Neuronal stem cell (in vitro differentiated cells): ENCODE measurements around the gene CDY1. TPM values are rescaled to one million over a fixed set of nuclear protein-coding genes. Genes with fewer than 3 reads are reported as not detected.
"Not testable (repeated sequence)": the region's sequence is repeated elsewhere in the genome, so short reads cannot be mapped to it uniquely, and the experiment has no call there.

ENCODE experiments used
- DNase-seq: peaks from one replicate; pipeline ENCODE4 v3.0.0-alpha.2; 2013; ENCODE audit warnings: low spot score
- H2AFZ ChIP-seq: one replicate; pipeline ENCODE4 v1.6.1; 2013; ENCODE audit warnings: mild to moderate bottlenecking, low read length, inconsistent platforms
- H2AK5ac ChIP-seq: 2 replicates; pipeline ENCODE4 v1.6.1; 2013; ENCODE audit warnings: low read depth, mild to moderate bottlenecking, inconsistent platforms, low read length, moderate library complexity, mixed read lengths
- H2BK120ac ChIP-seq: 2 replicates; pipeline ENCODE4 v1.6.1; 2013; ENCODE audit warnings: low read depth, mild to moderate bottlenecking, inconsistent platforms, low read length, moderate library complexity, mixed read lengths
- H2BK12ac ChIP-seq: one replicate; pipeline ENCODE4 v1.6.1; 2013; ENCODE audit warnings: low read length, inconsistent platforms
- H2BK15ac ChIP-seq: 2 replicates; pipeline ENCODE4 v1.6.1; 2013; ENCODE audit warnings: mild to moderate bottlenecking, low read length, inconsistent platforms, mixed read lengths
- H2BK5ac ChIP-seq: one replicate; pipeline ENCODE4 v1.6.1; 2013; ENCODE audit warnings: inconsistent platforms, mild to moderate bottlenecking, low read length, moderate library complexity
- H3K14ac ChIP-seq: one replicate; pipeline ENCODE4 v1.6.1; 2013; ENCODE audit warnings: low read length, inconsistent platforms
- H3K18ac ChIP-seq: 2 replicates; pipeline ENCODE4 v1.6.1; 2013; ENCODE audit warnings: low read length, inconsistent platforms
- H3K23ac ChIP-seq: 2 replicates; pipeline ENCODE4 v1.6.1; 2013; ENCODE audit warnings: low read depth, mild to moderate bottlenecking, mixed read lengths, low read length, inconsistent platforms; ENCODE audit not compliant: poor library complexity
- H3K27ac ChIP-seq: replicated peaks from 3 replicates; pipeline ENCODE4 v1.5.1; 2013; ENCODE audit warnings: low read length, inconsistent platforms
- H3K27me3 ChIP-seq, 3 experiments: 2 replicates each; pipeline ENCODE4 v1.6.1; 2013; ENCODE audit warnings: low read length in 3 of 3, mild to moderate bottlenecking in 2 of 3, inconsistent platforms in 1 of 3, low read depth in 1 of 3, mixed read lengths in 1 of 3, moderate library complexity in 1 of 3; ENCODE audit not compliant: control insufficient read depth in 3 of 3, insufficient read depth in 3 of 3
- H3K36me3 ChIP-seq, 2 donors: replicated peaks in 1 of 2; 2 replicates each; pipeline ENCODE4 v1.6.1; 2013; ENCODE audit warnings: low read length in 2 of 2; ENCODE audit not compliant: control insufficient read depth in 2 of 2, insufficient read depth in 2 of 2
- H3K4ac ChIP-seq: 2 replicates; pipeline ENCODE4 v1.6.1; 2013; ENCODE audit warnings: inconsistent platforms, mild to moderate bottlenecking, low read length, moderate library complexity
- H3K4me1 ChIP-seq, 2 donors: 1 replicate in 1 of 2; 2 replicates in 1 of 2; pipeline ENCODE4 v1.6.1; 2013; ENCODE audit warnings: low read length in 2 of 2, low read depth in 1 of 2; ENCODE audit not compliant: control insufficient read depth in 2 of 2, insufficient read depth in 1 of 2
- H3K4me2 ChIP-seq: one replicate; pipeline ENCODE4 v1.6.1; 2013; ENCODE audit warnings: mild to moderate bottlenecking, low read length, inconsistent platforms; ENCODE audit not compliant: insufficient read depth, poor library complexity, severe bottlenecking
- H3K4me3 ChIP-seq, 2 donors: 2 replicates each; pipeline ENCODE4 v1.5.1; 2013; ENCODE audit warnings: low read length in 2 of 2, mild to moderate bottlenecking in 2 of 2, inconsistent platforms in 1 of 2, moderate library complexity in 1 of 2
- H3K79me1 ChIP-seq: one replicate; pipeline ENCODE4 v1.6.1; 2013; ENCODE audit warnings: low read depth, mild to moderate bottlenecking, inconsistent platforms, low read length, moderate library complexity
- H3K9ac ChIP-seq: one replicate; pipeline ENCODE4 v1.6.1; 2013; ENCODE audit warnings: mild to moderate bottlenecking, low read depth, low read length, inconsistent platforms; ENCODE audit not compliant: poor library complexity
- H3K9me3 ChIP-seq, 2 donors: replicated peaks in 1 of 2; 2 replicates each; pipeline versions ENCODE3 to v1.6.1; 2013; ENCODE audit warnings: low read length in 2 of 2, mild to moderate bottlenecking in 2 of 2, inconsistent platforms in 1 of 2, low read depth in 1 of 2, mixed read lengths in 1 of 2, moderate library complexity in 1 of 2; ENCODE audit not compliant: control insufficient read depth in 2 of 2, insufficient read depth in 1 of 2
- H4K8ac ChIP-seq: one replicate; pipeline ENCODE4 v1.6.1; 2013; ENCODE audit warnings: low read depth, mild to moderate bottlenecking, inconsistent platforms, low read length, moderate library complexity
- H4K91ac ChIP-seq: one replicate; pipeline ENCODE4 v1.6.1; 2013; ENCODE audit warnings: low read length, low read depth, mild to moderate bottlenecking, inconsistent platforms; ENCODE audit not compliant: poor library complexity
- WGBS, 2 donors: extraction: QIAGEN DNeasy Blood & Tissue Kit; methylation state at CpG; one replicate each; pipeline ENCODE4 v1.1.7; 2013; ENCODE audit warnings: missing lambda C conversion rate in 2 of 2, mixed read lengths in 1 of 2; ENCODE audit not compliant: insufficient read length in 2 of 2, insufficient replicate concordance in 1 of 2; ENCODE audit errors: extremely low coverage in 2 of 2; 5-methylcytosine and 5-hydroxymethylcytosine counted together
- polyA plus RNA-seq, 2 experiments: library from polyadenylated mRNA; stranded (reverse); fragments of 200-250 nt; gene quantifications; one replicate each; pipeline ENCODE4 v1.2.3, GENCODE V29; 2013

CDY1 gene
- polyA plus RNA-seq (2013, experiment 1 of 2) = not detected
- not detected for polyA plus RNA-seq (2013, experiment 2 of 2)

- H3K9ac ChIP-seq, H2BK5ac ChIP-seq, H2AFZ ChIP-seq, H3K9me3 ChIP-seq, H3K18ac ChIP-seq, H2BK15ac ChIP-seq, H2AK5ac ChIP-seq, H3K27me3 ChIP-seq, H3K23ac ChIP-seq, H3K4ac ChIP-seq, H3K4me2 ChIP-seq, DNase-seq, H3K79me1 ChIP-seq, H3K4me1 ChIP-seq, H3K27ac ChIP-seq, H3K36me3 ChIP-seq, H2BK120ac ChIP-seq, H4K8ac ChIP-seq, H2BK12ac ChIP-seq, H3K14ac ChIP-seq, H4K91ac ChIP-seq, H3K4me3 ChIP-seq: not testable (repeated sequence)
- no CpG with 5 or more reads among the region's 2 CpGs for WGBS, 2 donors
These were observed at the start of gene CDY1 for GRCh38 chrY:25621817-25622216. Gene CDY1, plus strand, starts transcription at chrY:25622117. Its CDS starts 326 bp downstream, at chrY:25622443.

- H3K79me1 ChIP-seq, H2BK120ac ChIP-seq, H2AK5ac ChIP-seq, H3K4me2 ChIP-seq, H2BK15ac ChIP-seq, H3K9me3 ChIP-seq, H3K4me3 ChIP-seq, H4K91ac ChIP-seq, H3K14ac ChIP-seq, H3K4ac ChIP-seq, H3K27ac ChIP-seq, H3K4me1 ChIP-seq, H3K27me3 ChIP-seq, H2AFZ ChIP-seq, H3K18ac ChIP-seq, H2BK5ac ChIP-seq, H3K36me3 ChIP-seq, H2BK12ac ChIP-seq, H4K8ac ChIP-seq, H3K23ac ChIP-seq, DNase-seq, H3K9ac ChIP-seq: not testable (repeated sequence)
- no CpG with 5 or more reads among the region's 2 CpGs for WGBS, 2 donors
These were observed 28.6 kb upstream of the CDY1 start for GRCh38 chrY:25593336-25593735.

- not testable (repeated sequence) for H3K9ac ChIP-seq, H2BK5ac ChIP-seq, H3K14ac ChIP-seq, H3K79me1 ChIP-seq, H2BK15ac ChIP-seq, H2BK120ac ChIP-seq, H3K4ac ChIP-seq, DNase-seq, H4K91ac ChIP-seq, H3K27me3 ChIP-seq, H2AFZ ChIP-seq, H3K18ac ChIP-seq, H3K4me2 ChIP-seq, H3K23ac ChIP-seq, H4K8ac ChIP-seq, H3K9me3 ChIP-seq, H3K27ac ChIP-seq, H3K4me1 ChIP-seq, H2AK5ac ChIP-seq, H2BK12ac ChIP-seq, H3K4me3 ChIP-seq, H3K36me3 ChIP-seq
These were observed 1.7 kb upstream of the CDY1 start for GRCh38 chrY:25620209-25620608.

- H4K91ac ChIP-seq, H3K4me2 ChIP-seq, H3K36me3 ChIP-seq, H3K4me3 ChIP-seq, H2AK5ac ChIP-seq, H2BK15ac ChIP-seq, H3K9me3 ChIP-seq, H2BK120ac ChIP-seq, H3K23ac ChIP-seq, H3K4me1 ChIP-seq, H3K27me3 ChIP-seq, H3K14ac ChIP-seq, H3K79me1 ChIP-seq, H2BK5ac ChIP-seq, H3K27ac ChIP-seq, H2AFZ ChIP-seq, H2BK12ac ChIP-seq, H3K9ac ChIP-seq, H3K4ac ChIP-seq, H4K8ac ChIP-seq, DNase-seq, H3K18ac ChIP-seq: not testable (repeated sequence)
- WGBS, 2 donors = no CpG with 5 or more reads among the region's 3 CpGs
These were observed 4.6 kb downstream of the CDY1 start for GRCh38 chrY:25626524-25626923.
